Measurements from ENCODE around the gene POLG.

Gene POLG

GRCh38 chr15:89370120-89370977 is 35.7 kb upstream of the POLG start:
- no peak for DNase-seq

GRCh38 chr15:89369341-89369947 is 34.8 kb upstream of the POLG start:
- DNase-seq: no peak

- DNase-seq: no peak
These were observed 34.1 kb upstream of the POLG start for GRCh38 chr15:89368566-89369223.

- DNase-seq: no peak
These were observed 33.1 kb upstream of the POLG start for GRCh38 chr15:89367485-89368451.

GRCh38 chr15:89366656-89367393 is 32.2 kb upstream of the POLG start:
- no peak for DNase-seq

GRCh38 chr15:89365462-89366065 is 30.9 kb upstream of the POLG start:
- no peak for DNase-seq

- DNase-seq: no peak
These were observed 30.3 kb upstream of the POLG start for GRCh38 chr15:89364741-89365450.

- no peak for DNase-seq
These were observed 29.7 kb upstream of the POLG start for GRCh38 chr15:89364341-89364740.

- DNase-seq: no peak
These were observed 29.1 kb upstream of the POLG start for GRCh38 chr15:89363770-89364169.

GRCh38 chr15:89363133-89363532 is 28.5 kb upstream of the POLG start:
- no peak for DNase-seq

GRCh38 chr15:89362203-89363101 is 27.8 kb upstream of the POLG start:
- DNase-seq: no peak

GRCh38 chr15:89361451-89362202 is 27.0 kb upstream of the POLG start:
- DNase-seq: peak; percentile 58

- DNase-seq: no peak
These were observed 25.8 kb upstream of the POLG start for GRCh38 chr15:89360294-89360971.

GRCh38 chr15:89359471-89360293 is 25.1 kb upstream of the POLG start:
- no peak for DNase-seq

GRCh38 chr15:89358755-89359439 is 24.3 kb upstream of the POLG start:
- DNase-seq: peak; percentile 83

GRCh38 chr15:89358435-89358754 is 23.8 kb upstream of the POLG start:
- no peak for DNase-seq

Data from activated CD4-positive, alpha-beta T cell treated with anti-CD3 and anti-CD28 coated beads, Interleukin-2, amount 50 U/mL, for 1 hour (primary cell).